ENCODE results near the gene TINAG.

The TINAG gene

GRCh38 chr6:54308289-54308985 lies at the start of gene TINAG:
Gene TINAG (plus strand): TSS chr6:54308441. CDS start chr6:54308551, 110 bp downstream.
- DNase-seq: no peak

GRCh38 chr6:54260025-54260424 lies 48.2 kb upstream of the TINAG start:
- no peak for DNase-seq

- no peak for DNase-seq
These were observed 45.7 kb upstream of the TINAG start for GRCh38 chr6:54262499-54262898.

GRCh38 chr6:54262971-54263370 lies 45.3 kb upstream of the TINAG start:
- DNase-seq: no peak

GRCh38 chr6:54264581-54265272 lies 43.5 kb upstream of the TINAG start:
- DNase-seq: no peak

- DNase-seq: no peak
These were observed 41.8 kb upstream of the TINAG start for GRCh38 chr6:54266400-54266923.

GRCh38 chr6:54267798-54268197 lies 40.4 kb upstream of the TINAG start:
- DNase-seq: no peak

- DNase-seq: no peak
These were observed 34.9 kb upstream of the TINAG start for GRCh38 chr6:54273214-54273820.

GRCh38 chr6:54274383-54274782 lies 33.9 kb upstream of the TINAG start:
- DNase-seq: no peak

GRCh38 chr6:54282186-54282585 lies 26.1 kb upstream of the TINAG start:
- no peak for DNase-seq

- DNase-seq: no peak
These were observed 23.9 kb upstream of the TINAG start for GRCh38 chr6:54284161-54284860.

GRCh38 chr6:54285595-54285994 lies 22.6 kb upstream of the TINAG start:
- no peak for DNase-seq

- DNase-seq: no peak
These were observed 22.1 kb upstream of the TINAG start for GRCh38 chr6:54286141-54286540.

GRCh38 chr6:54288474-54288873 lies 19.8 kb upstream of the TINAG start:
- no peak for DNase-seq

GRCh38 chr6:54289426-54289825 lies 18.8 kb upstream of the TINAG start:
- no peak for DNase-seq

GRCh38 chr6:54291146-54291545 lies 17.1 kb upstream of the TINAG start:
- no peak for DNase-seq

- no peak for DNase-seq
These were observed 16.5 kb upstream of the TINAG start for GRCh38 chr6:54291738-54292137.

- DNase-seq: no peak
These were observed 13.2 kb upstream of the TINAG start for GRCh38 chr6:54294965-54295532.

- DNase-seq: no peak
These were observed 8.5 kb upstream of the TINAG start for GRCh38 chr6:54299542-54300269.

- DNase-seq: no peak
These were observed 6.5 kb upstream of the TINAG start for GRCh38 chr6:54301770-54302169.

- DNase-seq: no peak
These were observed 766 bp upstream of the TINAG start for GRCh38 chr6:54307439-54307910.

GRCh38 chr6:54308986-54309315 lies 710 bp downstream of the TINAG start:
- no peak for DNase-seq
